Central memory CD4-positive, alpha-beta T cell (primary cell): ENCODE results near the gene CHST3.

Experiments used
- DNase-seq: peaks from one replicate; pipeline ENCODE4 v3.0.0; 2022

Gene CHST3

DNA sequence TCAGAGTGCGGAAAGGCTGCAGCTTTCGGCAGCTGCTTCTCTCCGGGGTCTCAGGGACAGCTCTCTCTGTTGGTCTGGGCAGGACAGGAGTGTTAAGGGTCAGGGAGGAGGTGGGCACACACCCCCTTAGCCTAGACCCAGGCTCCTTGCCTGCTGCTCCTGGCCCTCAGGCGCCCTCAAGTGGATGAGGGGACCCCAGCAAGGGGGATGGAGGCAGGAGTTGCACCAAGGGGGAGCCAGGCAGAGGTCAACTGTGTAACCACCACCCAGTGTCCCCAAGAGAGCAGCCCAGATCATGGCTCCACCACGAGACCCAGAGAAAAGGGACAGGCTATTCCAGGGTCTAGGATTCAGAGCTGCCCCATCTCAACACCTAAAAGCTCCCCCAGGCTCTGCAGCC lies 97.3 kb downstream of the CHST3 start:
- no peak for DNase-seq

GRCh38 chr10:72061930-72062329 lies 97.7 kb downstream of the CHST3 start:
- no peak for DNase-seq

DNA sequence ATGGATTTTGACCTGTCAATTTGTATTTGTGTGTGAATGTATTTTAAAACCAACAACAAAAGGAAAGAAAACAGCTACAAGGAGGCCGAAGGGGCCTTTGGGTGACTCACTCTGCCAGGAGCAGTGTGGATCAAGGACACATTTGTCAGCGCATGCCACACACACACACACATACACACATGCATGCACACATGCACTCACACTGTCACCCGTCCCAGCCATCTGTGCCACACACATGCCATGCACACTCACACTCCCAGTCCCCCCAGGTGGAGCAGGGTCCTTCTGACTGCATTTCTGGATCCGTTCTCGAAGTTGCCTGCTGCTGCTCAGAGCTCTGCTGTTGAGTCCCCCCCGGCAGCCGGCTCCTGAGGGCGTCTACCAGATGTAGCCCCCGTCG lies 98.2 kb downstream of the CHST3 start:
- no peak for DNase-seq
